Measurements from ENCODE around the gene DPYSL5. TPM values are rescaled to one million over a fixed set of nuclear protein-coding genes. Genes with fewer than 3 reads are reported as not detected.

DPYSL5 gene
- polyA plus RNA-seq, 1 donor from 2014 or later: 111 TPM

DNA sequence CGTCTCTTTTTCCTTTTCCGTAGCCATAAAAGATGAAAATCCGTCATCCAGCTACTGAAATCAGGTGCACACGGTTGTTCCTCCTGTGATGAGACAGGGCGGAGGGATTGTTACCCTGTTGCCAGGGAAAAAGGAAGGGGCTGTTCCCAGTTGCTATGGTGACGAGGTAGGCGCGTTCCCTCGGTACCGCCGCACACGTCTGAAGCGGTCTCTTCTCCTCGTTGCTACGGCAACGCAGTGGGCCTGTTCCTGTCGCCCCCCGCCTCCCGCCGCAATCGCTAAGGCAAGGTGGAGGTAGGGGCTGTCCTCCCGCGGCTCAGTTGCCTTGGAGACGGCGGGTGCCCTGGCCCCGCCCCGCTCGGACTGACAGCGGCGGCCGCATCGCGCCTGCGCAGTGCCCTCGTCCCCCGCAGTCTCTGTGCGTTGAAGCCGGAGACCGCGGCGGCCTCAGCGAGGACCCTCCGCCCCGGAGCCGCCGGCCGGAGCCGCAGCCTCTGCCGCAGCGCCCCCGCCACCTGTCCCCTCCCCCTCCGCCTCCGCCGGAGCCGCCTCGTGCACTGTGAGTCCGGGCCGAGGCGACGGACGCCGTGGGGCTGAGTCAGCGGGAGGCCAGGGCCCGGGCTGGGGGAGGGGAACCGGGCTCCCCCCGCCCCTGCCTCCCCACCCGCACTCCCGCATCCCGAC lies 122.5 kb downstream of the DPYSL5 start, which contains the start of gene MAPRE3:
MAPRE3 (plus strand) TSS at position 394 of the 684 bp plus-strand sequence. CDS start 51,582 bp downstream, outside the sequence.
- Histone ChIP-seq H3K27ac (ENCODE audit: low read length) (peak within 1 kb of the TSS; percentile 85), H3K27me3 (ENCODE audit: insufficient read depth, low read depth, low read length) (no peaks in the 10 kb centered on the region), H2AFZ (ENCODE audit: low read depth, low read length) (peak within 1 kb of the TSS; percentile 16)

DNA sequence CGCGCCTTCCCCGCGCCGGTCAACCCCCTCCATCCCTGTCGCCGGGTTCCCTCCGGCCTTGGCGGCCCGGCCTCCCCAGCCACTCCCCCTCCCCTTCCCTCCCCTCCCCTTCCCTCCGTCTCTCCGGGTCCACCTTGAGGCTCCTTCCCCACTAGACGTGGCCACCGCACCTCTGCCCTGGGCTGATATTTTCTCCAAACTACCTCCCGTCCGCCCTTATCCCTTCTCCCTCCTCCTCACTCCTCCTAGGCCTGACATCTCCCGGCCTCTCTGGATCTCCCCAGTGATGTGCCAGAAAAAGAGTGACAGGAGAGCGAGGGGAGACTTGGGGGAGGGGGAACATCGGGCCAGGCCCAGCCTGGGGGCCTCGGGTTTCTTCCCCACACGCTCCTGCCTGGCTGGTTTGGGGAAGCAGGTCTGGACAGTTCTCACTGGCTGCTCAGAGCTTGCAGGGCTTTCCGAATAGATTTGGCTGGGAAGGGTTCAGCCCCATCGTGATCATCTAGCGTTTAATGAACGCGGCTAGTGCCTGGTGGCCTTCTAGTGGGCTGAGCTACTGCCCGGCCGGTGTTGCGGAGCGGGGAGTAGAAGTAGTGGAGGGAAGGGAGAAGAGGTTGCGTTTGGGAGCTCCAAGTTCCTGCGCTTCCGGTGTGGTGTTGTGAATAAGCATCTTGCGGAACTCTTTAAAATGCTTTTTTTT lies 123.1 kb downstream of the DPYSL5 start:
- H3K27me3 ChIP-seq (ENCODE audit: insufficient read depth, low read depth, low read length): no peaks in the 10 kb centered on the region
- H3K79me2 ChIP-seq (replicated peaks; ENCODE audit: insufficient read depth, low read length): peaks cover 50% of the 10 kb centered on the region
- H3K9me3 ChIP-seq (ENCODE audit: low read length): no peaks in the 10 kb centered on the region
- no peaks in the 10 kb centered on the region for H3K36me3 ChIP-seq (ENCODE audit: insufficient read depth, low read length)
- H2AFZ ChIP-seq (ENCODE audit: low read depth, low read length): peak overlapping the region; percentile 7
- H3K9ac ChIP-seq (ENCODE audit: low read length): peak overlapping the region; percentile 86
- peak overlapping the region; percentile 85 for H3K27ac ChIP-seq (ENCODE audit: low read length)
- H4K20me1 ChIP-seq (ENCODE audit: insufficient read depth): peaks cover 5% of the 10 kb centered on the region
- peak overlapping the region; percentile 79 for H3K4me3 ChIP-seq (ENCODE audit: low read length)
- peak overlapping the region; percentile 82 for H3K4me2 ChIP-seq (ENCODE audit: low read length)
- TF ChIP-seq, protein P1, sequence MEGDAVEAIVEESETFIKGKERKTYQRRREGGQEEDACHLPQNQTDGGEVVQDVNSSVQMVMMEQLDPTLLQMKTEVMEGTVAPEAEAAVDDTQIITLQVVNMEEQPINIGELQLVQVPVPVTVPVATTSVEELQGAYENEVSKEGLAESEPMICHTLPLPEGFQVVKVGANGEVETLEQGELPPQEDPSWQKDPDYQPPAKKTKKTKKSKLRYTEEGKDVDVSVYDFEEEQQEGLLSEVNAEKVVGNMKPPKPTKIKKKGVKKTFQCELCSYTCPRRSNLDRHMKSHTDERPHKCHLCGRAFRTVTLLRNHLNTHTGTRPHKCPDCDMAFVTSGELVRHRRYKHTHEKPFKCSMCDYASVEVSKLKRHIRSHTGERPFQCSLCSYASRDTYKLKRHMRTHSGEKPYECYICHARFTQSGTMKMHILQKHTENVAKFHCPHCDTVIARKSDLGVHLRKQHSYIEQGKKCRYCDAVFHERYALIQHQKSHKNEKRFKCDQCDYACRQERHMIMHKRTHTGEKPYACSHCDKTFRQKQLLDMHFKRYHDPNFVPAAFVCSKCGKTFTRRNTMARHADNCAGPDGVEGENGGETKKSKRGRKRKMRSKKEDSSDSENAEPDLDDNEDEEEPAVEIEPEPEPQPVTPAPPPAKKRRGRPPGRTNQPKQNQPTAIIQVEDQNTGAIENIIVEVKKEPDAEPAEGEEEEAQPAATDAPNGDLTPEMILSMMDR (IDR thresholded peaks at IDR 0.05; ENCODE audit: poor library complexity, severe bottlenecking): no peak
- no peak for TF ChIP-seq RAD21 (conservative IDR thresholded peaks at IDR 0.05)
- TF ChIP-seq MXI1 (conservative IDR thresholded peaks at IDR 0.05; ENCODE audit: poor library complexity, severe bottlenecking): peak; percentile 8
- TF ChIP-seq EP300 (conservative IDR thresholded peaks at IDR 0.05; ENCODE audit: poor library complexity, severe bottlenecking): no peak
- TF ChIP-seq EZH2 (IDR thresholded peaks at IDR 0.05; ENCODE audit: borderline replicate concordance, insufficient read depth, low read length, poor library complexity, severe bottlenecking): no peak
- TF ChIP-seq POLR2AphosphoS5 (IDR thresholded peaks at IDR 0.05): no peak
- TF ChIP-seq, protein P2, sequence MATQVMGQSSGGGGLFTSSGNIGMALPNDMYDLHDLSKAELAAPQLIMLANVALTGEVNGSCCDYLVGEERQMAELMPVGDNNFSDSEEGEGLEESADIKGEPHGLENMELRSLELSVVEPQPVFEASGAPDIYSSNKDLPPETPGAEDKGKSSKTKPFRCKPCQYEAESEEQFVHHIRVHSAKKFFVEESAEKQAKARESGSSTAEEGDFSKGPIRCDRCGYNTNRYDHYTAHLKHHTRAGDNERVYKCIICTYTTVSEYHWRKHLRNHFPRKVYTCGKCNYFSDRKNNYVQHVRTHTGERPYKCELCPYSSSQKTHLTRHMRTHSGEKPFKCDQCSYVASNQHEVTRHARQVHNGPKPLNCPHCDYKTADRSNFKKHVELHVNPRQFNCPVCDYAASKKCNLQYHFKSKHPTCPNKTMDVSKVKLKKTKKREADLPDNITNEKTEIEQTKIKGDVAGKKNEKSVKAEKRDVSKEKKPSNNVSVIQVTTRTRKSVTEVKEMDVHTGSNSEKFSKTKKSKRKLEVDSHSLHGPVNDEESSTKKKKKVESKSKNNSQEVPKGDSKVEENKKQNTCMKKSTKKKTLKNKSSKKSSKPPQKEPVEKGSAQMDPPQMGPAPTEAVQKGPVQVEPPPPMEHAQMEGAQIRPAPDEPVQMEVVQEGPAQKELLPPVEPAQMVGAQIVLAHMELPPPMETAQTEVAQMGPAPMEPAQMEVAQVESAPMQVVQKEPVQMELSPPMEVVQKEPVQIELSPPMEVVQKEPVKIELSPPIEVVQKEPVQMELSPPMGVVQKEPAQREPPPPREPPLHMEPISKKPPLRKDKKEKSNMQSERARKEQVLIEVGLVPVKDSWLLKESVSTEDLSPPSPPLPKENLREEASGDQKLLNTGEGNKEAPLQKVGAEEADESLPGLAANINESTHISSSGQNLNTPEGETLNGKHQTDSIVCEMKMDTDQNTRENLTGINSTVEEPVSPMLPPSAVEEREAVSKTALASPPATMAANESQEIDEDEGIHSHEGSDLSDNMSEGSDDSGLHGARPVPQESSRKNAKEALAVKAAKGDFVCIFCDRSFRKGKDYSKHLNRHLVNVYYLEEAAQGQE (IDR thresholded peaks at IDR 0.05; ENCODE audit: borderline replicate concordance): no peak
- H3F3A ChIP-seq (ENCODE audit: insufficient read depth, low read length, poor library complexity, severe bottlenecking): no peaks in the 10 kb centered on the region
- H3K9me2 ChIP-seq (ENCODE audit: insufficient read depth, low read length): no peaks in the 10 kb centered on the region

More for the DNA sequence above, 122.5 kb downstream of the DPYSL5 start, which contains the start of gene MAPRE3:
- peak within 1 kb of the TSS; percentile 86 for H3K9ac ChIP-seq (ENCODE audit: low read length)
- no peaks in the 10 kb centered on the region for H3K36me3 ChIP-seq (ENCODE audit: insufficient read depth, low read length)
- peaks cover 5% of the 10 kb centered on the region for H4K20me1 ChIP-seq (ENCODE audit: insufficient read depth)
- H3K79me2 ChIP-seq (replicated peaks; ENCODE audit: insufficient read depth, low read length): peaks cover 43% of the 10 kb centered on the region
- no peaks in the 10 kb centered on the region for H3K9me2 ChIP-seq (ENCODE audit: insufficient read depth, low read length)
- TF ChIP-seq SMC3 (conservative IDR thresholded peaks at IDR 0.05; ENCODE audit: poor library complexity) (no peak), TAF1 (IDR thresholded peaks at IDR 0.05; ENCODE audit: low read depth) (peak; percentile 71), EZH2 (IDR thresholded peaks at IDR 0.05; ENCODE audit: borderline replicate concordance, insufficient read depth, low read length, poor library complexity, severe bottlenecking) (no peak), EP300 (conservative IDR thresholded peaks at IDR 0.05; ENCODE audit: poor library complexity, severe bottlenecking) (peak; percentile 88), MXI1 (conservative IDR thresholded peaks at IDR 0.05; ENCODE audit: poor library complexity, severe bottlenecking) (peak; percentile 97), RAD21 (conservative IDR thresholded peaks at IDR 0.05) (no peak), POLR2AphosphoS5 (IDR thresholded peaks at IDR 0.05) (peak; percentile 82)
- TF ChIP-seq, protein P2 (IDR thresholded peaks at IDR 0.05; ENCODE audit: borderline replicate concordance): no peak
- TF ChIP-seq, protein P1 (IDR thresholded peaks at IDR 0.05; ENCODE audit: poor library complexity, severe bottlenecking): peak; percentile 9
- H3K4me3 ChIP-seq (ENCODE audit: low read length): peak within 1 kb of the TSS; percentile 79
- peak within 1 kb of the TSS; percentile 82 for H3K4me2 ChIP-seq (ENCODE audit: low read length)
- no peaks in the 10 kb centered on the region for H3F3A ChIP-seq (ENCODE audit: insufficient read depth, low read length, poor library complexity, severe bottlenecking)
- no peaks in the 10 kb centered on the region for H3K9me3 ChIP-seq (ENCODE audit: low read length)

All from neural cell (in vitro differentiated cells).